Vagina (tissue), 2 donors: ENCODE measurements around the gene ZMYM2.

Experiments used
- POLR2AphosphoS5 ChIP-seq, 2 donors: sonication (generic); formaldehyde crosslinking; IDR thresholded peaks; one replicate each; pipeline ENCODE4 v1.9.0; 2017; ENCODE audit warnings: antibody characterized with exemption in 2 of 2, mild to moderate bottlenecking in 2 of 2, low read depth in 1 of 2; ENCODE audit not compliant: insufficient read depth in 1 of 2
- TF ChIP-seq, protein P1 (sequence below), 3 experiments: fragments of 450-650 bp in 2 of 3; fragments of 200-600 bp in 1 of 3; sonication (generic) in 1 of 3; IDR thresholded peaks; one replicate each; pipeline ENCODE4 v1.5.1; 2017 to 2019; ENCODE audit warnings: antibody characterized with exemption in 3 of 3, mild to moderate bottlenecking in 2 of 3, moderate library complexity in 2 of 3

GRCh38 chr13:20130012-20130411, 171.5 kb downstream of the ZMYM2 start:
- TF ChIP-seq, protein P1, sequence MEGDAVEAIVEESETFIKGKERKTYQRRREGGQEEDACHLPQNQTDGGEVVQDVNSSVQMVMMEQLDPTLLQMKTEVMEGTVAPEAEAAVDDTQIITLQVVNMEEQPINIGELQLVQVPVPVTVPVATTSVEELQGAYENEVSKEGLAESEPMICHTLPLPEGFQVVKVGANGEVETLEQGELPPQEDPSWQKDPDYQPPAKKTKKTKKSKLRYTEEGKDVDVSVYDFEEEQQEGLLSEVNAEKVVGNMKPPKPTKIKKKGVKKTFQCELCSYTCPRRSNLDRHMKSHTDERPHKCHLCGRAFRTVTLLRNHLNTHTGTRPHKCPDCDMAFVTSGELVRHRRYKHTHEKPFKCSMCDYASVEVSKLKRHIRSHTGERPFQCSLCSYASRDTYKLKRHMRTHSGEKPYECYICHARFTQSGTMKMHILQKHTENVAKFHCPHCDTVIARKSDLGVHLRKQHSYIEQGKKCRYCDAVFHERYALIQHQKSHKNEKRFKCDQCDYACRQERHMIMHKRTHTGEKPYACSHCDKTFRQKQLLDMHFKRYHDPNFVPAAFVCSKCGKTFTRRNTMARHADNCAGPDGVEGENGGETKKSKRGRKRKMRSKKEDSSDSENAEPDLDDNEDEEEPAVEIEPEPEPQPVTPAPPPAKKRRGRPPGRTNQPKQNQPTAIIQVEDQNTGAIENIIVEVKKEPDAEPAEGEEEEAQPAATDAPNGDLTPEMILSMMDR (IDR thresholded peaks at IDR 0.05), result no peak
- TF ChIP-seq POLR2AphosphoS5 (IDR thresholded peaks at IDR 0.05; ENCODE audit: insufficient read depth in 1 of 2, low read depth in 1 of 2), result no peak
